ENCODE results near the gene ASB18.

The ASB18 gene

DNA sequence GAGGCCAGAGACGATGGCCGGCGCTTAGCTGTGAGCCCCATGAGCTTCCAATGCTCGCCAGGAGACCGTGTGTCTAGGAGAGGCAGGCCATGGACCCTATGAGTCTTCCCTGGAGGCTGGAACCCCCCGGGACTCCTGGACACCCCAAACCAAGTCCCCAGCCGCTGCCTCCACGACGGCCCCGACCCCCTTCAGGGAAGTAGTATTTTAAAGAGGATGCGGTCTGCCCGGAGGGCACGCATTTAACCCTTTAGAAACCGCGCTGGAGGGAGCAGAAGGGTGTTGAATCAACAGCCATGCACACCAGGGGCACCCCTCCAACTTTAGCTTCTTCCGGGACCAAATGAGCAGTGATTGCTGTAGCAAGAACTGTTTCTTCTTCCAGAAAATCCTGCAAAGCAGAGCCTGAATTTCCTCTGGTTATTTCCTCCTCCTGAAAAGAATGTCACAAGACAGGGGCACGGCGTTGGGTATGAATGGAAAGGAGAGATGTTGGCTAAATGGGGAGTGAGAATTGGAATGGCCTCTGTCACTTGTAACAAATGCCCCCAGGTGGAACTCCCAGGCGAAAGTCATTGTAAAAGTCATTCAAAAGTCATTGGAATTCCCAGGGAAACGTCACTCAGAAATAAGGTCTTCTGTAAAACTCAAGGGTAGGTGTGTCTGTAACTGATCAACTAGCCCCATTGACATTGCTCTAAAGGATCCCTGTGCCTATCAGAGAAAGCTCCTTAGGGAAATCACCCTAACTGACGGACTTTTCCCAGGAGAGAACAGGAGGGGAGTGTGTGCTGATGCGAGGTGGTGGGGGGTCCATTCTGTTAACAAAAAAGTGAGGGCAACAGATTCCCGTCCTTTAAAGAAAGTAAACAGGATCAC is 90.2 kb downstream of the ASB18 start:
- H3K4me1 ChIP-seq: peaks cover 2% of the 10 kb centered on the region

GRCh38 chr2:236173036-236173728 is 91.0 kb downstream of the ASB18 start:
- no peak for TF ChIP-seq CTCF (IDR thresholded peaks at IDR 0.05)
- no peak overlapping the region for H3K9ac ChIP-seq
- H3K79me2 ChIP-seq: no peaks in the 10 kb centered on the region
- no peaks in the 10 kb centered on the region for H3K9me3 ChIP-seq (ENCODE audit: control insufficient read depth, low read length)
- H3K4me3 ChIP-seq (ENCODE audit: low read depth, low read length): no peak overlapping the region
- H3K4me2 ChIP-seq (ENCODE audit: low read length): no peak overlapping the region
- no peak overlapping the region for H3K27ac ChIP-seq
- no peak overlapping the region for H2AFZ ChIP-seq
- H3K27me3 ChIP-seq (ENCODE audit: control insufficient read depth, insufficient read depth, low read length): peaks cover 21% of the 10 kb centered on the region
- H3K4me1 ChIP-seq: no peaks in the 10 kb centered on the region
- H3K36me3 ChIP-seq (ENCODE audit: control insufficient read depth, insufficient read depth, low read length): no peaks in the 10 kb centered on the region

More for the DNA sequence above, 90.2 kb downstream of the ASB18 start:
- H3K79me2 ChIP-seq: no peaks in the 10 kb centered on the region
- H3K27ac ChIP-seq: no peak overlapping the region
- no peak overlapping the region for H3K4me2 ChIP-seq (ENCODE audit: low read length)
- no peak for TF ChIP-seq CTCF (IDR thresholded peaks at IDR 0.05)
- no peaks in the 10 kb centered on the region for H3K9me3 ChIP-seq (ENCODE audit: control insufficient read depth, low read length)
- H2AFZ ChIP-seq: no peak overlapping the region
- H3K27me3 ChIP-seq (ENCODE audit: control insufficient read depth, insufficient read depth, low read length): peaks cover 20% of the 10 kb centered on the region
- no peak overlapping the region for H3K9ac ChIP-seq
- no peak overlapping the region for H3K4me3 ChIP-seq (ENCODE audit: low read depth, low read length)
- no peaks in the 10 kb centered on the region for H3K36me3 ChIP-seq (ENCODE audit: control insufficient read depth, insufficient read depth, low read length)

GRCh38 chr2:236172255-236173035 is 91.8 kb downstream of the ASB18 start:
- Histone ChIP-seq H3K79me2 (no peaks in the 10 kb centered on the region), H3K9ac (no peak overlapping the region), H3K36me3 (ENCODE audit: control insufficient read depth, insufficient read depth, low read length) (no peaks in the 10 kb centered on the region), H3K27ac (no peak overlapping the region), H3K4me3 (ENCODE audit: low read depth, low read length) (no peak overlapping the region), H3K4me2 (ENCODE audit: low read length) (no peak overlapping the region), H3K4me1 (no peaks in the 10 kb centered on the region), H2AFZ (no peak overlapping the region), H3K9me3 (ENCODE audit: control insufficient read depth, low read length) (no peaks in the 10 kb centered on the region), H3K27me3 (ENCODE audit: control insufficient read depth, insufficient read depth, low read length) (peaks cover 22% of the 10 kb centered on the region)
- TF ChIP-seq CTCF (IDR thresholded peaks at IDR 0.05): no peak

- Histone ChIP-seq H2AFZ (no peak overlapping the region), H3K79me2 (no peaks in the 10 kb centered on the region), H3K9ac (no peak overlapping the region), H3K27ac (no peak overlapping the region), H3K27me3 (ENCODE audit: control insufficient read depth, insufficient read depth, low read length) (peaks cover 22% of the 10 kb centered on the region), H3K4me1 (no peaks in the 10 kb centered on the region), H3K4me2 (ENCODE audit: low read length) (no peak overlapping the region), H3K4me3 (ENCODE audit: low read depth, low read length) (no peak overlapping the region), H3K36me3 (ENCODE audit: control insufficient read depth, insufficient read depth, low read length) (no peaks in the 10 kb centered on the region), H3K9me3 (ENCODE audit: control insufficient read depth, low read length) (no peaks in the 10 kb centered on the region)
- no peak for TF ChIP-seq CTCF (IDR thresholded peaks at IDR 0.05)
These were observed 92.4 kb downstream of the ASB18 start for GRCh38 chr2:236171680-236172254.

All from parathyroid adenoma (tissue), 2 donors.